Glutamatergic neuron (in vitro differentiated cells): ENCODE data around the gene ATF3. TPM values are rescaled to one million over a fixed set of nuclear protein-coding genes. Genes with fewer than 3 reads are reported as not detected.

Experiments
- DNase-seq: peaks from one replicate; pipeline ENCODE4 v3.0.0; 2022
- H3K27ac Mint-ChIP-seq: one replicate; pipeline ENCODE4 v1.8.0; 2020; ENCODE audit warnings: mild to moderate bottlenecking, mixed read lengths, inconsistent platforms; ENCODE audit not compliant: unreplicated experiment
- H3K27me3 Mint-ChIP-seq: one replicate; pipeline ENCODE4 v1.8.0; 2020; ENCODE audit warnings: mild to moderate bottlenecking, moderate library complexity, mixed read lengths, inconsistent platforms; ENCODE audit not compliant: unreplicated experiment
- H3K36me3 Mint-ChIP-seq: one replicate; pipeline ENCODE4 v1.8.0; 2020; ENCODE audit warnings: mild to moderate bottlenecking, mixed read lengths, inconsistent platforms; ENCODE audit not compliant: unreplicated experiment
- H3K4me1 Mint-ChIP-seq: one replicate; pipeline ENCODE4 v1.8.0; 2020; ENCODE audit warnings: mild to moderate bottlenecking, low read depth, mixed read lengths, inconsistent platforms; ENCODE audit not compliant: unreplicated experiment
- H3K4me3 Mint-ChIP-seq: one replicate; pipeline ENCODE4 v1.8.0; 2020; ENCODE audit warnings: mild to moderate bottlenecking, mixed read lengths, inconsistent platforms; ENCODE audit not compliant: unreplicated experiment
- H3K9me3 Mint-ChIP-seq: one replicate; pipeline ENCODE4 v1.8.0; 2020; ENCODE audit warnings: mild to moderate bottlenecking, moderate library complexity, mixed read lengths, inconsistent platforms; ENCODE audit not compliant: unreplicated experiment
- CTCF ChIP-seq: fragments of 200-600 bp; sonication (generic); IDR thresholded peaks from one replicate; pipeline ENCODE4 v1.5.0; 2021; ENCODE audit not compliant: partially characterized antibody, unreplicated experiment
- total RNA-seq: library from RNA; stranded (reverse); fragmentation: NEBNext Ultra II Directional; extraction: Animal tissue kit (Norgen Biotek cat#: 25700); gene quantifications from one replicate; pipeline ENCODE4 v1.2.1, GENCODE V29; 2021; ENCODE audit not compliant: unreplicated experiment

ATF3 gene
- total RNA-seq, 1 donor from 2014 or later: 35.3 TPM

GRCh38 chr1:212586206-212587015 is 22.1 kb upstream of the ATF3 start:
- no peak overlapping the region for H3K27ac Mint-ChIP-seq

GRCh38 chr1:212587016-212587887 is 21.3 kb upstream of the ATF3 start:
- Mint-ChIP-seq H3K36me3 (no peaks in the 10 kb centered on the region), H3K27me3 (peaks cover 4% of the 10 kb centered on the region), H3K9me3 (no peaks in the 10 kb centered on the region), H3K4me3 (no peak overlapping the region), H3K27ac (no peak overlapping the region), H3K4me1 (peaks cover 1% of the 10 kb centered on the region)
- TF ChIP-seq CTCF: no peak
- no peak for DNase-seq

More at GRCh38 chr1:212586206-212587015, 22.1 kb upstream of the ATF3 start:
- Mint-ChIP-seq H3K36me3 (no peaks in the 10 kb centered on the region), H3K4me1 (peaks cover 1% of the 10 kb centered on the region), H3K9me3 (no peaks in the 10 kb centered on the region), H3K4me3 (no peak overlapping the region), H3K27me3 (peaks cover 4% of the 10 kb centered on the region)
- DNase-seq: no peak
- TF ChIP-seq CTCF: no peak

GRCh38 chr1:212587888-212588510 is 20.6 kb upstream of the ATF3 start:
- DNase-seq: no peak
- TF ChIP-seq CTCF: no peak
- no peak overlapping the region for H3K27ac Mint-ChIP-seq
- no peak overlapping the region for H3K4me3 Mint-ChIP-seq
- peaks cover 1% of the 10 kb centered on the region for H3K4me1 Mint-ChIP-seq
- H3K27me3 Mint-ChIP-seq: peaks cover 4% of the 10 kb centered on the region
- H3K9me3 Mint-ChIP-seq: peaks cover under 1% of the 10 kb centered on the region
- no peaks in the 10 kb centered on the region for H3K36me3 Mint-ChIP-seq

- Mint-ChIP-seq H3K4me3 (no peak overlapping the region), H3K36me3 (no peaks in the 10 kb centered on the region), H3K9me3 (peaks cover 1% of the 10 kb centered on the region), H3K27ac (no peak overlapping the region), H3K4me1 (peaks cover 1% of the 10 kb centered on the region), H3K27me3 (peaks cover under 1% of the 10 kb centered on the region)
- no peak for TF ChIP-seq CTCF
- DNase-seq: no peak
Measured at GRCh38 chr1:212589446-212589845, 19.1 kb upstream of the ATF3 start.
